Ascending aorta (tissue), 2 donors: ENCODE measurements around the gene MRC2. TPM values are rescaled to one million over a fixed set of nuclear protein-coding genes. Genes with fewer than 3 reads are reported as not detected.
A peak's percentile ranks its signal among the peaks of the same experiment; 100 is the strongest.

Experiments used
- DNase-seq, 2 donors: peaks; one replicate each; pipeline ENCODE4 v3.0.0-alpha.2; 2019; ENCODE audit warnings: low spot score in 2 of 2
- H3K27ac ChIP-seq, 2 donors: fragments of 200-600 bp; sonication (generic); one replicate each; pipeline ENCODE4 v1.5.1; 2016 to 2017; ENCODE audit warnings: mild to moderate bottlenecking in 1 of 2
- H3K27me3 ChIP-seq: fragments of 200-600 bp; sonication (generic); one replicate; pipeline ENCODE4 v1.5.1; 2017
- H3K36me3 ChIP-seq, 2 donors: fragments of 200-600 bp; sonication (generic); one replicate each; pipeline ENCODE4 v1.5.1; 2016
- H3K4me1 ChIP-seq, 2 donors: fragments of 200-600 bp; sonication (generic); one replicate each; pipeline ENCODE4 v1.5.1; 2016 to 2017; ENCODE audit warnings: mild to moderate bottlenecking in 1 of 2
- H3K4me3 ChIP-seq, 2 donors: fragments of 200-600 bp; sonication (generic); one replicate each; pipeline ENCODE4 v1.5.1; 2016 to 2017; ENCODE audit warnings: mild to moderate bottlenecking in 1 of 2
- H3K9me3 ChIP-seq, 2 donors: fragments of 200-600 bp; sonication (generic); one replicate each; pipeline ENCODE4 v1.5.1; 2016
- intact Hi-C: fragments of 100-400 bp; cut with DNase I; formaldehyde crosslinking; loops from one replicate; pipeline ENCODE4 v1.15.1; 2023
- total RNA-seq: library from RNA; depleted of rRNA; stranded (reverse); fragments of >200 nt; gene quantifications from one replicate; pipeline ENCODE4 v1.1.0, GENCODE V29; 2016
- TF ChIP-seq, protein P1 (sequence below), 3 experiments: fragments of 200-600 bp in 2 of 3; fragments of 450-650 bp in 1 of 3; sonication (generic) in 2 of 3; IDR thresholded peaks; one replicate each; pipeline ENCODE4 v1.5.1; 2016 to 2019; ENCODE audit warnings: antibody characterized with exemption in 3 of 3, mild to moderate bottlenecking in 1 of 3, moderate library complexity in 1 of 3

The MRC2 gene, protein sequence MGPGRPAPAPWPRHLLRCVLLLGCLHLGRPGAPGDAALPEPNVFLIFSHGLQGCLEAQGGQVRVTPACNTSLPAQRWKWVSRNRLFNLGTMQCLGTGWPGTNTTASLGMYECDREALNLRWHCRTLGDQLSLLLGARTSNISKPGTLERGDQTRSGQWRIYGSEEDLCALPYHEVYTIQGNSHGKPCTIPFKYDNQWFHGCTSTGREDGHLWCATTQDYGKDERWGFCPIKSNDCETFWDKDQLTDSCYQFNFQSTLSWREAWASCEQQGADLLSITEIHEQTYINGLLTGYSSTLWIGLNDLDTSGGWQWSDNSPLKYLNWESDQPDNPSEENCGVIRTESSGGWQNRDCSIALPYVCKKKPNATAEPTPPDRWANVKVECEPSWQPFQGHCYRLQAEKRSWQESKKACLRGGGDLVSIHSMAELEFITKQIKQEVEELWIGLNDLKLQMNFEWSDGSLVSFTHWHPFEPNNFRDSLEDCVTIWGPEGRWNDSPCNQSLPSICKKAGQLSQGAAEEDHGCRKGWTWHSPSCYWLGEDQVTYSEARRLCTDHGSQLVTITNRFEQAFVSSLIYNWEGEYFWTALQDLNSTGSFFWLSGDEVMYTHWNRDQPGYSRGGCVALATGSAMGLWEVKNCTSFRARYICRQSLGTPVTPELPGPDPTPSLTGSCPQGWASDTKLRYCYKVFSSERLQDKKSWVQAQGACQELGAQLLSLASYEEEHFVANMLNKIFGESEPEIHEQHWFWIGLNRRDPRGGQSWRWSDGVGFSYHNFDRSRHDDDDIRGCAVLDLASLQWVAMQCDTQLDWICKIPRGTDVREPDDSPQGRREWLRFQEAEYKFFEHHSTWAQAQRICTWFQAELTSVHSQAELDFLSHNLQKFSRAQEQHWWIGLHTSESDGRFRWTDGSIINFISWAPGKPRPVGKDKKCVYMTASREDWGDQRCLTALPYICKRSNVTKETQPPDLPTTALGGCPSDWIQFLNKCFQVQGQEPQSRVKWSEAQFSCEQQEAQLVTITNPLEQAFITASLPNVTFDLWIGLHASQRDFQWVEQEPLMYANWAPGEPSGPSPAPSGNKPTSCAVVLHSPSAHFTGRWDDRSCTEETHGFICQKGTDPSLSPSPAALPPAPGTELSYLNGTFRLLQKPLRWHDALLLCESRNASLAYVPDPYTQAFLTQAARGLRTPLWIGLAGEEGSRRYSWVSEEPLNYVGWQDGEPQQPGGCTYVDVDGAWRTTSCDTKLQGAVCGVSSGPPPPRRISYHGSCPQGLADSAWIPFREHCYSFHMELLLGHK (N-terminal part only)
- total RNA-seq = 147 TPM

DNA sequence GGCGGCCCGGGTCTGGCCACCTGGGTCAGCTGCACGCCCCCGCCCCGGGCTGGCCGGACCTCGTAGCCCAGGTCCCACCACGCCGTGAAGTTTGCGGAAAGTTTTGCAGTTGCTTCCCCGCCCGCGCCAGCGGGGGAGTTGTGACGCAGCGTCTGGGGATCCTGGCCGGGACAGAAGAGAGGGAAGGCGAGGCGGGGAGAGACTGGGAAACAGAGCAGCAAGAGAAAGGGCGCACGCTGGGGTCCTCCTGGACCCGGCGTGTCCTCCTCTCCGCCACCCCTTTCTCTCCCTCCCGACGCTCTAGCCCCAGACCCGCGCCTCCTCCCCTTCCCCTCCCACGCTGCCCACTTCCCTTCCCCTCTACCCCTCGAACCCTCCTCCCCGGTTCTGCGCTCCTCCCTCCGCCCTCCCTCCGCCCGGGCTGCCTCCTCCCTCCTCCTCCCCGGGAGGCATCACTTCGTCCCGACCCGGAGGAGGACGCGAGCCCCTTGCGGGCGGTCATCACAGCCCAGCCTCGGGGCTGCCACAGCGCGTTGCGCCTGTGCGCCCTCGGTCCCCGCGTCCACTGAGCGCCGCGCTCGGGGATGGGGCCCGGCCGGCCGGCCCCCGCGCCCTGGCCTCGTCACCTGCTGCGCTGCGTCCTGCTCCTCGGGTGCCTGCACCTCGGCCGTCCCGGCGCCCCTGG is at the start of gene MRC2:
Gene MRC2 (plus strand): TSS at position 452 of the 685 bp plus-strand sequence. CDS start 133 bp downstream, at position 585.
- no peaks in the 10 kb centered on the region for H3K9me3 ChIP-seq
- intact Hi-C loops = loop anchor here (1.0 to 5.0 kb wide), 2 partner anchors 25 to 55 kb away; no protein-coding TSS in a partner anchor
- H3K27me3 ChIP-seq = no peaks in the 10 kb centered on the region
- TF ChIP-seq, protein P1, sequence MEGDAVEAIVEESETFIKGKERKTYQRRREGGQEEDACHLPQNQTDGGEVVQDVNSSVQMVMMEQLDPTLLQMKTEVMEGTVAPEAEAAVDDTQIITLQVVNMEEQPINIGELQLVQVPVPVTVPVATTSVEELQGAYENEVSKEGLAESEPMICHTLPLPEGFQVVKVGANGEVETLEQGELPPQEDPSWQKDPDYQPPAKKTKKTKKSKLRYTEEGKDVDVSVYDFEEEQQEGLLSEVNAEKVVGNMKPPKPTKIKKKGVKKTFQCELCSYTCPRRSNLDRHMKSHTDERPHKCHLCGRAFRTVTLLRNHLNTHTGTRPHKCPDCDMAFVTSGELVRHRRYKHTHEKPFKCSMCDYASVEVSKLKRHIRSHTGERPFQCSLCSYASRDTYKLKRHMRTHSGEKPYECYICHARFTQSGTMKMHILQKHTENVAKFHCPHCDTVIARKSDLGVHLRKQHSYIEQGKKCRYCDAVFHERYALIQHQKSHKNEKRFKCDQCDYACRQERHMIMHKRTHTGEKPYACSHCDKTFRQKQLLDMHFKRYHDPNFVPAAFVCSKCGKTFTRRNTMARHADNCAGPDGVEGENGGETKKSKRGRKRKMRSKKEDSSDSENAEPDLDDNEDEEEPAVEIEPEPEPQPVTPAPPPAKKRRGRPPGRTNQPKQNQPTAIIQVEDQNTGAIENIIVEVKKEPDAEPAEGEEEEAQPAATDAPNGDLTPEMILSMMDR (IDR thresholded peaks at IDR 0.05) = no peak
- DNase-seq = peak in 1 of 2 donors; percentile 90
- H3K4me1 ChIP-seq = peaks cover 3 to 13% of the 10 kb centered on the region in 2 donors
- peak within 1 kb of the TSS; percentile 83 to 98 for H3K27ac ChIP-seq
- H3K4me3 ChIP-seq = peak within 1 kb of the TSS; percentile 68 to 78
- H3K36me3 ChIP-seq = no peaks in the 10 kb centered on the region

DNA sequence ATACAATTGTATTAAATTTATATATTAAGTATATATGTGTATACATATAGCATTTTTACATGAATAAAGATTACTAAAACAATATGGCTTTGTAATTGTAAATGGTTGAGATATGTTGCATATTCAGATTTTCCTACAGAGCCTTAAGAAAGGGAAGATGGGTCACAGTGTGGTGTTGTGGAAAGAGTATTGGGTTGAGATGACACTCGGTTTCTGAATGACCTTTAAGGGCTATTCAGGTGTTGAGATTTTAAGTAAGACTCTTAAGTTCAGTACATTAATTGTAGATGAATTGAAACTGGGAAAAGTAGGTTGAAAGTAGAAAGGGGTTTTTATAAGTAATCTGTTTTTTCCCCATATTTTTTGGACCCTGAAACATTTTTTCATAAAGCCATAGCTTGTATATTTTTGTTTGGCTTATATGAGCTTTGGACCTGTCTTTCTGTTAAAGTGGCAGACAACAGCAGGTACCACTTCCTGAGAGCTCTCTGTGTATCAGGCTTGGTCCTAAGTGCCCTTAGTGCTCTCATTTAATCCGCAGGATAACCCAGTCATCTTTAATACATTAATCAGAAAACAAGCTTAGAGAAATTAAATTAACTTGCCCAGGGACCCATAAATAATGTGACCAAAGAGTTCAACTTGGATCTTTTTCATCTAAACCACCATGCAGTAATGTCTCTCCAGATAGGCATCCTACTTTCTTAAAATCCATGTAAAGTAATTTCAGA is 48.5 kb upstream of the MRC2 start:
- Histone ChIP-seq H3K4me1 (no peaks in the 10 kb centered on the region), H3K9me3 (no peaks in the 10 kb centered on the region), H3K27ac (no peak overlapping the region), H3K27me3 (no peaks in the 10 kb centered on the region), H3K4me3 (no peak overlapping the region), H3K36me3 (peaks cover 21 to 61% of the 10 kb centered on the region in 2 donors)
- DNase-seq = no peak
- intact Hi-C loops = no loop called here
- TF ChIP-seq, protein P1 (IDR thresholded peaks at IDR 0.05) = no peak

DNA sequence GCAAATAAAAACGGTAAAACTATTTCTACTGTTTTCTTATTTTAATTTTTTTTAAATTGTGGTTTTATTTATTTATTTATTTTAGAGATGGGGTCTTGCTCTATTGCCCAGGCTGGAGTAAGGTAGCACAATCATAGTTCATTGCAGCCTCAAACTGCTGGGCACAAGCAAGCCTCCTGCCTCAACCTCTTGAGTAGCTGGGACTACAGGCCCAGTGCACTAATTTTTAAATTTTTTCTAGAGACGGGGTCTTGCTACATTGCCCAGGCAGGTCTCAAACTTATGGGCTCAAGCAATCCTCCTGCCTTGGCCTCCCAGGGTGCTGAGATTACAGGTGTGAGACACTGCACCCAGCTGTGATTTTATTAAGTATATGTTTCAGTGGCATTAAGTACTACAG is 46.5 kb upstream of the MRC2 start:
- no peaks in the 10 kb centered on the region for H3K27me3 ChIP-seq
- TF ChIP-seq, protein P1 (IDR thresholded peaks at IDR 0.05) = no peak
- H3K4me1 ChIP-seq = no peaks in the 10 kb centered on the region
- intact Hi-C loops = no loop called here
- no peak overlapping the region for H3K4me3 ChIP-seq
- peaks cover 18 to 50% of the 10 kb centered on the region in 2 donors for H3K36me3 ChIP-seq
- H3K27ac ChIP-seq = no peak overlapping the region
- DNase-seq = no peak
- H3K9me3 ChIP-seq = no peaks in the 10 kb centered on the region

DNA sequence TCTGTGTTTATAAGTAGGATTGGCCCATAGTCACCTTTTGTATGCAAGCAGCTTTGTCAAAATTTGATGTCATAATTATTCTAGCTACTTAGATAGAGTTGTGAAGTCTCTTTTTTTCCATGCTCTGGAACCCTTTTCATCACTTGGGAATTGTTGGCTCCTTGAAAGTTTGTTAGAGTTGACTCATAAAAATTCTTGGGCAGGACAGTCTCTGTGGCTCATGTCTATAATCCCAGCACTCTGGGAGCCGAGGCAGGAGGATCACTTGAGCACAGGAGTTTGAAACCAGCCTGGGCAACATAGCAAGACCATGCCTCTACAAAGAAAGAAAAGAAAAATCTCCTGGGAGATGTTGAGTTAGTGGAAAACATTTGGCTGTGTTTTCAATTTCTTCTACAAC is 45.7 kb upstream of the MRC2 start:
- Histone ChIP-seq H3K27ac (no peak overlapping the region), H3K9me3 (no peaks in the 10 kb centered on the region), H3K36me3 (peaks cover 16 to 52% of the 10 kb centered on the region in 2 donors), H3K4me1 (no peaks in the 10 kb centered on the region), H3K27me3 (no peaks in the 10 kb centered on the region), H3K4me3 (no peak overlapping the region)
- TF ChIP-seq, protein P1 (IDR thresholded peaks at IDR 0.05) = no peak
- intact Hi-C loops = no loop called here
- no peak for DNase-seq
